ENCODE data around the gene TRIM54.
A peak's percentile ranks its signal among the peaks of the same experiment; 100 is the strongest.
"Not testable (repeated sequence)": the region's sequence is repeated elsewhere in the genome, so short reads cannot be mapped to it uniquely, and the experiment has no call there.

Gene TRIM54

GRCh38 chr2:27258051-27258450, 24.2 kb upstream of the TRIM54 start:
- DNase-seq: no peak

GRCh38 chr2:27261241-27261925, 20.8 kb upstream of the TRIM54 start:
- no peak for DNase-seq

GRCh38 chr2:27261926-27262298, 20.3 kb upstream of the TRIM54 start:
- no peak for DNase-seq

GRCh38 chr2:27262379-27263286, 19.6 kb upstream of the TRIM54 start, which contains the start of gene SLC30A3:
SLC30A3 (minus strand) TSS chr2:27263047; CDS start chr2:27262906, 141 bp downstream.
- DNase-seq: no peak

GRCh38 chr2:27263287-27264252, 18.7 kb upstream of the TRIM54 start:
- DNase-seq: no peak

GRCh38 chr2:27264253-27264752, 17.9 kb upstream of the TRIM54 start:
- no peak for DNase-seq

GRCh38 chr2:27264753-27265535, 17.3 kb upstream of the TRIM54 start:
- DNase-seq: peak; percentile 62

- no peak for DNase-seq
Observed at GRCh38 chr2:27265536-27265870, 16.7 kb upstream of the TRIM54 start.

- DNase-seq: not testable (repeated sequence)
Observed at GRCh38 chr2:27268296-27268695, 13.9 kb upstream of the TRIM54 start.

GRCh38 chr2:27270131-27270530, 12.1 kb upstream of the TRIM54 start:
- DNase-seq: no peak

GRCh38 chr2:27270670-27271069, 11.6 kb upstream of the TRIM54 start:
- DNase-seq: peak; percentile 53

GRCh38 chr2:27271631-27272340, 10.4 kb upstream of the TRIM54 start:
- peak; percentile 60 for DNase-seq

- DNase-seq: not testable (repeated sequence)
Observed at GRCh38 chr2:27272537-27273522, 9.4 kb upstream of the TRIM54 start.

- no peak for DNase-seq
Observed at GRCh38 chr2:27275211-27276150, 6.7 kb upstream of the TRIM54 start, which contains the start of gene DNAJC5G. DNAJC5G (plus strand) TSS chr2:27275433; CDS start chr2:27276729, 1,296 bp downstream.

GRCh38 chr2:27278010-27278409, 4.2 kb upstream of the TRIM54 start:
- no peak for DNase-seq

- DNase-seq: no peak
Observed at GRCh38 chr2:27280826-27281225, 1.4 kb upstream of the TRIM54 start.

- DNase-seq: no peak
Observed at GRCh38 chr2:27281442-27281841, 787 bp upstream of the TRIM54 start.

GRCh38 chr2:27282892-27283291, 663 bp downstream of the TRIM54 start:
- DNase-seq: no peak

GRCh38 chr2:27284996-27285395, 2.8 kb downstream of the TRIM54 start:
- DNase-seq: no peak

Measured in OCI-M1 (cell line).